NCI-H2196 (cell line): ENCODE data around the gene TWF2.

Experiments
- DNase-seq: peaks from one replicate; lab custom pipeline; 2025; ENCODE audit not compliant: unreplicated experiment; lab: John Stamatoyannopoulos, UW

TWF2 gene

GRCh38 chr3:52184690-52185089, 54.3 kb downstream of the TWF2 start:
- DNase-seq = no peak

- DNase-seq = no peak
These were observed 55.0 kb downstream of the TWF2 start for GRCh38 chr3:52183786-52184445.

GRCh38 chr3:52182691-52183090, 56.3 kb downstream of the TWF2 start:
- DNase-seq = no peak

GRCh38 chr3:52182196-52182595, 56.8 kb downstream of the TWF2 start:
- DNase-seq = no peak

- no peak for DNase-seq
These were observed 57.4 kb downstream of the TWF2 start for GRCh38 chr3:52181543-52181942.
